Mammary epithelial cell (primary cell): ENCODE results near the gene PTPRR.

Experiments
- CTCF ChIP-seq, 2 donors: IDR thresholded peaks in 1 of 2; conservative IDR thresholded peaks in 1 of 2; 2 replicates each; pipeline ENCODE4 v1.5.1; 2011 to 2012; ENCODE audit warnings: inconsistent platforms in 2 of 2, low read length in 2 of 2, mild to moderate bottlenecking in 2 of 2, control low read depth in 1 of 2, low read depth in 1 of 2; ENCODE audit not compliant: insufficient read depth in 1 of 2; ENCODE audit errors: extremely low read depth in 1 of 2
- EZH2 ChIP-seq: IDR thresholded peaks from 2 replicates; pipeline ENCODE4 v1.6.1; 2012; ENCODE audit warnings: low read length, inconsistent platforms, borderline replicate concordance

GRCh38 chr12:70815971-70816391, 104.6 kb downstream of the PTPRR start:
- no peak for TF ChIP-seq CTCF (conservative IDR thresholded peaks at IDR 0.05 in 1 of 2, IDR thresholded peaks at IDR 0.05 in 1 of 2; ENCODE audit: extremely low read depth in 1 of 2, insufficient read depth in 1 of 2, low read depth in 1 of 2, low read length in 2 of 2)
- TF ChIP-seq EZH2, result no peak
